Measurements from ENCODE around the gene CFAP54.

The CFAP54 gene

GRCh38 chr12:96874211-96874610 lies 384.8 kb downstream of the CFAP54 start:
- DNase-seq (ENCODE audit: low spot score): no peak
- TF ChIP-seq CTCF (conservative IDR thresholded peaks at IDR 0.05; ENCODE audit: low read depth): no peak
- ChIA-PET POLR2A (ENCODE audit: low non-redundant PET) (no interaction called here), CTCF (no interaction called here)
- no peak overlapping the region for H3K27ac ChIP-seq

DNA sequence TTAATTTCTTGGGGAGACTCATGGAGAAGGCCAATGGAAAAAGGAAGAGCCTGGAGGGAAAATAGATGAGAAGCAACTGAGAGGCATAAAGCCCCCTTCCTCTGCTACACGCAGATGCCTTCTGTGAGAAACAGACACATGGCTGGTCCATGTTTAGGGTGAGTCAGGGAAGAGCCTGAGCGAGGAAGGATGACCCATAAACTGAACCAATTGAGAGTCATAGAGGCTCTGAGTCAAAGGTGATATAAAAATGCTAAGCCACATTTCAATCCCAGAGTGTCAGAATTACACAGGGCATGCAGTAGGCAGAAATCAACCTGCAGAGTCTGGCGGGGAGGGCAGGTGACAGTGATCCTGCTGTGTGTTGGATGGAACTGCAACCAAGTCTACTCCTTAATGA lies 387.6 kb downstream of the CFAP54 start:
- no peak for TF ChIP-seq CTCF (conservative IDR thresholded peaks at IDR 0.05; ENCODE audit: low read depth)

GRCh38 chr12:96878704-96879103 lies 389.3 kb downstream of the CFAP54 start:
- TF ChIP-seq CTCF (conservative IDR thresholded peaks at IDR 0.05; ENCODE audit: low read depth): no peak
- ChIA-PET POLR2A (ENCODE audit: low non-redundant PET) (no interaction called here), CTCF (no interaction called here)
- no peak for DNase-seq (ENCODE audit: low spot score)
- H3K27ac ChIP-seq: no peak overlapping the region

More for the DNA sequence above, 387.6 kb downstream of the CFAP54 start:
- ChIA-PET POLR2A (ENCODE audit: low non-redundant PET) (no interaction called here), CTCF (no interaction called here)
- H3K27ac ChIP-seq: no peak overlapping the region
- DNase-seq (ENCODE audit: low spot score): no peak

DNA sequence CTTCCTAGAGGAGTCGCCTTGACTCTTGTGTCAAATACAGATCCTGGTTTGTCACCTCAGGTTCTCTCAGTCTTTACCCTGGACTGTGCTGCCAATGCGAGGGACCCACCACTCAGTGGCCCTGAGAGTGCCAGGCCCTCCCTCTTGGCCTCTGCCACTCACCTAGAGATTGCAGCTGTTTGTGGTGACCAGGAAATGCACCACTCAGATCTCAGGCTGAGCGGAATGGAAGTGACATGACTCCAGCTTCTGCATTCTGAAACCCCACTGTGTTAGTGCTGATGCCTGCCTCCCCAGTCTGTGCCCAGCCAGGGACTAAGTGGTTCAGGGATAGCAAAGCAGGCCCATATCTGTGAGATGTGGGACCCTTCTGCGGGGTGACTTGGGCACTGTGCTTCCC lies 389.9 kb downstream of the CFAP54 start:
- POLR2A ChIA-PET (ENCODE audit: low non-redundant PET): no interaction called here
- CTCF ChIA-PET: interaction anchor here (0.6 kb wide), 1 partner anchor 575 kb away, joined by 5 read pairs; no protein-coding TSS in a partner anchor
- DNase-seq (ENCODE audit: low spot score): no peak
- no peak overlapping the region for H3K27ac ChIP-seq
- TF ChIP-seq CTCF (conservative IDR thresholded peaks at IDR 0.05; ENCODE audit: low read depth): no peak

- ChIA-PET CTCF (no interaction called here), POLR2A (ENCODE audit: low non-redundant PET) (no interaction called here)
- no peak for DNase-seq (ENCODE audit: low spot score)
- H3K27ac ChIP-seq: no peak overlapping the region
- TF ChIP-seq CTCF (conservative IDR thresholded peaks at IDR 0.05; ENCODE audit: low read depth): no peak
Measured at GRCh38 chr12:96880220-96880619, 390.8 kb downstream of the CFAP54 start.

GRCh38 chr12:96881608-96882007 lies 392.2 kb downstream of the CFAP54 start:
- no peak for DNase-seq (ENCODE audit: low spot score)
- H3K27ac ChIP-seq: no peak overlapping the region
- ChIA-PET POLR2A (ENCODE audit: low non-redundant PET) (no interaction called here), CTCF (no interaction called here)
- TF ChIP-seq CTCF (conservative IDR thresholded peaks at IDR 0.05; ENCODE audit: low read depth): no peak

DNA sequence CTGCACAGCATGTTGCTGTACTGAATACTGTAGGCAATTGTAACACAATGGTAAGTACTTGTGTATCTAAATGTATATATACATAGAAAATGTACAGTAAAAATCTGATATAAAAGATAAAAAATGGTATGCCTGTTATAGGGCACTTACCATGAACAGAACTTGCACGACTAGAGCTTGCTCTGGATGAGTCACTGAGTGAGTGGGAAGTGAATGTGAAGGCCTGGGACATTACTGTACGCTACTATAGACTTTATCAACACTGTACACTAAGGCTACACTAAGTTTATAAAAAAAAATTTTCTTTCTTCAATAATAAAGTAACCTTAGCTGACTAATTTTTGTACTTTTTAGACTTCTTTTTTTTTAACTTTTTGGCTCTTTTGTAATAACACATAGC lies 393.5 kb downstream of the CFAP54 start:
- no peak for TF ChIP-seq CTCF (conservative IDR thresholded peaks at IDR 0.05; ENCODE audit: low read depth)
- DNase-seq (ENCODE audit: low spot score): peak; percentile 11
- H3K27ac ChIP-seq: no peak overlapping the region
- POLR2A ChIA-PET (ENCODE audit: low non-redundant PET): no interaction called here
- CTCF ChIA-PET: no interaction called here
